Lower lobe of right lung (tissue), 2 donors: ENCODE data around the gene ACSL3. TPM values are rescaled to one million over a fixed set of nuclear protein-coding genes. Genes with fewer than 3 reads are reported as not detected.
A peak's percentile ranks its signal among the peaks of the same experiment; 100 is the strongest.

ENCODE experiments used
- ATAC-seq, 2 donors: fragments of 200-7000 bp; cut with Tn5 transposase; one replicate each; pipeline ENCODE4 v1.9.1; 2020 to 2022; ENCODE audit warnings: mild to moderate bottlenecking in 2 of 2, moderate library complexity in 2 of 2
- DNase-seq: peaks from one replicate; pipeline ENCODE4 v3.0.0-alpha.2; 2020
- H3K27ac ChIP-seq: fragments of 200-600 bp; one replicate; pipeline ENCODE4 v1.8.0; 2022
- H3K27me3 ChIP-seq: fragments of 200-600 bp; one replicate; pipeline ENCODE4 v1.8.0; 2022; ENCODE audit warnings: low read depth
- H3K36me3 ChIP-seq: fragments of 200-600 bp; one replicate; pipeline ENCODE4 v1.8.0; 2022; ENCODE audit warnings: mild to moderate bottlenecking
- H3K4me1 ChIP-seq: fragments of 200-600 bp; one replicate; pipeline ENCODE4 v1.8.0; 2022
- H3K4me3 ChIP-seq: fragments of 200-600 bp; one replicate; pipeline ENCODE4 v1.8.0; 2022; ENCODE audit warnings: mild to moderate bottlenecking
- H3K9me3 ChIP-seq: fragments of 200-600 bp; one replicate; pipeline ENCODE4 v1.8.0; 2022
- CTCF ChIP-seq: fragments of 200-600 bp; IDR thresholded peaks from one replicate; pipeline ENCODE4 v1.8.0; 2022; ENCODE audit warnings: antibody characterized with exemption, mild to moderate bottlenecking
- intact Hi-C: fragments of 100-400 bp; cut with DNase I; formaldehyde crosslinking; loops from one replicate; pipeline ENCODE4 v1.11.0; 2022
- total RNA-seq: library from RNA; stranded (reverse); fragmentation: NEBNext Ultra II Directional; extraction: Animal tissue kit (Norgen Biotek cat#: 25700); gene quantifications from one replicate; pipeline ENCODE4 v1.2.1, GENCODE V29; 2021
- donor health status: DM: no; HTN: yes; CAD: no; lungs with severe emphysema.

The ACSL3 gene
- total RNA-seq, 1 donor from 2014 or later = 74.2 TPM

- ATAC-seq (peak in 1 of 2 donors; percentile 28), DNase-seq (no peak)
- Histone ChIP-seq H3K36me3 (no peaks in the 10 kb centered on the region), H3K9me3 (no peaks in the 10 kb centered on the region), H3K27ac (no peak overlapping the region), H3K27me3 (no peaks in the 10 kb centered on the region), H3K4me1 (peaks cover 37% of the 10 kb centered on the region), H3K4me3 (no peak overlapping the region)
- intact Hi-C loops = no loop called here
- no peak for TF ChIP-seq CTCF
Measured at GRCh38 chr2:222884114-222884771, 23.4 kb downstream of the ACSL3 start.

GRCh38 chr2:222884805-222885424 is 24.1 kb downstream of the ACSL3 start:
- Histone ChIP-seq H3K27me3 (no peaks in the 10 kb centered on the region), H3K27ac (peak overlapping the region; percentile 32), H3K4me1 (peaks cover 37% of the 10 kb centered on the region), H3K4me3 (no peak overlapping the region), H3K36me3 (no peaks in the 10 kb centered on the region), H3K9me3 (no peaks in the 10 kb centered on the region)
- intact Hi-C loops = no loop called here
- DNase-seq (no peak), ATAC-seq (peak; percentile 48 to 86)
- TF ChIP-seq CTCF = no peak

DNA sequence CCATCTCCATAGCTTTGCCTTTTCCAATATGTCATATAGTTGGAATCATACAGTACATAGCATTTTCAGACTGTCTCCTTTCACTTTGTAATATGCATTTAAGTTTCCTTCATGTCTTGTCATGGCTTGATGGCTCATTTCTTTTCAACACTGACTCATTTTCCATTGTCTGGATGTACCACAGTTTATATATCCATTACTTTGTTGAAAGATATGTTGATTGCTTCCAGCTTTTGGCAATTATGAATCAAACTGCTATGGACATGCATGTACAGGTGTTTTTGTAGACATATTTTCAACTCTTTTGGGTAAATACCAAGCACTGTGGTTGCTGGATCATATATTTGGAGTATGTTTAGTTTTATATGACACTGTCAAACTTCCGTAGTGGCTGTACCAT is 26.3 kb downstream of the ACSL3 start:
- intact Hi-C loops = no loop called here
- no peak overlapping the region for H3K27ac ChIP-seq

DNA sequence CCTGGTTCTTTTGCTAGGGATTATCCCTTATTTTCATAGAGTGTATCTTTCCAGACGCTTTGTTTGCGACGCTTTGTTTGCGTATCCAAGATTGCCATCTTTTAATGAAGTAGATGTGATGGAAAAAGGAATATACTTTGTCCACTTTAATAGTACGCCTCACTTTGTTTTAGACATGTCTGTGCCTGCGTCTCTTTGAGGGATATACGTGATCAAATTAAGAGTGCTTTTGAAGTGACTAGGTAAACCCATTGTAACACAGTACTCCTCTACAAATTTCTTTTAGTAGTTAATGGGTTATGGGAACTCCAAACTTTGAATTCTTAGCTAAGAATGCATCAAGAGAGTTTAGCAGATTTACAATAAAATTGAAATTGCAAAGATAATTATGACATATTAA is 27.9 kb downstream of the ACSL3 start:
- H3K4me3 ChIP-seq = no peak overlapping the region
- intact Hi-C loops = no loop called here

More for the DNA sequence above, 26.3 kb downstream of the ACSL3 start:
- no peak for DNase-seq
- Histone ChIP-seq H3K27me3 (no peaks in the 10 kb centered on the region), H3K4me1 (peaks cover 49% of the 10 kb centered on the region), H3K9me3 (no peaks in the 10 kb centered on the region), H3K4me3 (no peak overlapping the region), H3K36me3 (no peaks in the 10 kb centered on the region)
- TF ChIP-seq CTCF = no peak
- no peak for ATAC-seq

DNA sequence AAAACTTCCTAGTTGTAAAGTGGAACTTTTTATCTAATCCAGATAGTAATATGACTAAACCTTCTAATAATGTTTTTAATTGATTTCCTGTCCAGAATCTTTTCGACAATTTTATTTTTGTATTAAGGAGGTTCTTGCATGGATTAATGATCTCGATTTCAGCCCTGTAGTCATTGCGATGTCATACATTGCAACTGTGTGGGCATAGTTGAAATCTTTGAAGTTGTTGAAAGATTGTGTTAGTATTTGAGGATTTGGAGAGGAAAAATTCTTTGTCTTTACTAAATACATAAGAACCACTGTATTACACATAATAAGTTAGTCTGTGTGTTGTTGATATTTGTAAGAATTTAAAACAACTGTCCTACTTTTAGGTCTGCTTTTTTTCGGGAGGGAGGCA is 31.1 kb downstream of the ACSL3 start:
- H3K4me1 ChIP-seq = peaks cover 32% of the 10 kb centered on the region
- no peak overlapping the region for H3K4me3 ChIP-seq
- intact Hi-C loops = no loop called here
- TF ChIP-seq CTCF = no peak
- H3K27me3 ChIP-seq = no peaks in the 10 kb centered on the region
- DNase-seq = no peak
- no peaks in the 10 kb centered on the region for H3K36me3 ChIP-seq
- H3K27ac ChIP-seq = peak overlapping the region; percentile 37
- no peaks in the 10 kb centered on the region for H3K9me3 ChIP-seq
- peak in 1 of 2 donors; percentile 34 for ATAC-seq

More for the DNA sequence above, 27.9 kb downstream of the ACSL3 start:
- no peaks in the 10 kb centered on the region for H3K36me3 ChIP-seq
- no peaks in the 10 kb centered on the region for H3K27me3 ChIP-seq
- no peak overlapping the region for H3K27ac ChIP-seq
- no peak for DNase-seq
- TF ChIP-seq CTCF = no peak
- no peaks in the 10 kb centered on the region for H3K9me3 ChIP-seq
- H3K4me1 ChIP-seq = peaks cover 45% of the 10 kb centered on the region
- ATAC-seq = no peak
